DND-41 (cell line): ENCODE measurements around the gene SPATA31D1.

Experiments
- EZH2 ChIP-seq: IDR thresholded peaks from 3 replicates; pipeline ENCODE4 v1.6.1; 2012; ENCODE audit warnings: borderline replicate concordance, low read depth, mild to moderate bottlenecking, moderate library complexity, low read length, inconsistent platforms; ENCODE audit not compliant: severe bottlenecking
- TF ChIP-seq, protein P1 (sequence below): IDR thresholded peaks from 2 replicates; pipeline ENCODE4 v1.5.1; 2012; ENCODE audit warnings: borderline replicate concordance, low read length, moderate library complexity, mild to moderate bottlenecking; ENCODE audit not compliant: poor library complexity, severe bottlenecking; ENCODE audit errors: extremely low read depth

DNA sequence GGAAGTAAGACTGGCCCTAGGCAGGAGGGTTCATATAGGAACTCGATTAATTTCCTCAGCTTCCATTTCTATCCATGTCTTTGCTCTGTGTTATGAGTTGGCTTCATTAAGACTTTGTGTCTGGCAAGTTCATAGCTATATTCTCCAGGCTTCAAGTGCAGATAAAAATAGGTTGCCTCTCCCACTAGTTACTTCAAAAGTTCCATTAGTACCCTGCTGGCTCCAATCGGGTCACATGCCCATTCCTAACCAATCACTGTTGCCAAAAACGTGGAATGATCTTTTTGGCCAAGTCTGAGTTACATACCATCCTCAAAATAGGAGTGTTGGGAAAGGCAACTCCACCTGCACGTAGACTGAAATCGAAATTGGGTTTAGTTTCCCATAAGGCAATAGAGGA is 13.8 kb upstream of the SPATA31D1 start:
- TF ChIP-seq, protein P1, sequence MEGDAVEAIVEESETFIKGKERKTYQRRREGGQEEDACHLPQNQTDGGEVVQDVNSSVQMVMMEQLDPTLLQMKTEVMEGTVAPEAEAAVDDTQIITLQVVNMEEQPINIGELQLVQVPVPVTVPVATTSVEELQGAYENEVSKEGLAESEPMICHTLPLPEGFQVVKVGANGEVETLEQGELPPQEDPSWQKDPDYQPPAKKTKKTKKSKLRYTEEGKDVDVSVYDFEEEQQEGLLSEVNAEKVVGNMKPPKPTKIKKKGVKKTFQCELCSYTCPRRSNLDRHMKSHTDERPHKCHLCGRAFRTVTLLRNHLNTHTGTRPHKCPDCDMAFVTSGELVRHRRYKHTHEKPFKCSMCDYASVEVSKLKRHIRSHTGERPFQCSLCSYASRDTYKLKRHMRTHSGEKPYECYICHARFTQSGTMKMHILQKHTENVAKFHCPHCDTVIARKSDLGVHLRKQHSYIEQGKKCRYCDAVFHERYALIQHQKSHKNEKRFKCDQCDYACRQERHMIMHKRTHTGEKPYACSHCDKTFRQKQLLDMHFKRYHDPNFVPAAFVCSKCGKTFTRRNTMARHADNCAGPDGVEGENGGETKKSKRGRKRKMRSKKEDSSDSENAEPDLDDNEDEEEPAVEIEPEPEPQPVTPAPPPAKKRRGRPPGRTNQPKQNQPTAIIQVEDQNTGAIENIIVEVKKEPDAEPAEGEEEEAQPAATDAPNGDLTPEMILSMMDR: no peak
- no peak for TF ChIP-seq EZH2
